GM23338 (cell line): ENCODE results near the gene EEF2K. TPM values are rescaled to one million over a fixed set of nuclear protein-coding genes. Genes with fewer than 3 reads are reported as not detected.

ENCODE experiments used
- ATAC-seq: fragments of 200-7000 bp; cut with Tn5 transposase; 3 replicates; pipeline ENCODE4 v1.9.1; 2020
- DNase-seq: peaks from one replicate; pipeline ENCODE4 v3.0.0-alpha.2; 2015; ENCODE audit warnings: low spot score
- H2AFZ ChIP-seq: fragments of 200-600 bp; sonication (generic); 2 replicates; pipeline ENCODE4 v1.8.0; 2016; ENCODE audit warnings: antibody characterized with exemption, mild to moderate bottlenecking, moderate library complexity
- H3F3A ChIP-seq: fragments of 200-600 bp; sonication (generic); replicated peaks from 2 replicates; pipeline ENCODE4 v1.8.0; 2017; ENCODE audit warnings: antibody characterized with exemption, mixed run types, low read depth
- H3K27ac ChIP-seq: fragments of 200-600 bp; sonication (generic); 2 replicates; pipeline ENCODE4 v1.6.1; 2016; ENCODE audit warnings: low read depth
- H3K27me3 ChIP-seq: fragments of 200-600 bp; sonication (generic); 2 replicates; pipeline ENCODE4 v1.8.0; 2016; ENCODE audit warnings: mild to moderate bottlenecking, mixed run types, moderate library complexity; ENCODE audit not compliant: insufficient read depth
- H3K36me3 ChIP-seq: fragments of 200-600 bp; sonication (generic); 2 replicates; pipeline ENCODE4 v1.8.0; 2016; ENCODE audit warnings: mild to moderate bottlenecking; ENCODE audit not compliant: insufficient read depth
- H3K4me1 ChIP-seq: fragments of 200-600 bp; sonication (generic); 2 replicates; pipeline ENCODE4 v1.8.0; 2016; ENCODE audit warnings: mild to moderate bottlenecking, moderate library complexity; ENCODE audit not compliant: insufficient read depth
- H3K4me2 ChIP-seq: fragments of 200-600 bp; sonication (generic); 2 replicates; pipeline ENCODE4 v1.7.1; 2017; ENCODE audit warnings: mixed run types
- H3K4me3 ChIP-seq: fragments of 200-600 bp; sonication (generic); 2 replicates; pipeline ENCODE4 v1.6.1; 2016; ENCODE audit warnings: mixed run types
- H3K79me2 ChIP-seq: fragments of 200-600 bp; sonication (generic); replicated peaks from 2 replicates; pipeline ENCODE4 v1.8.0; 2017; ENCODE audit warnings: mild to moderate bottlenecking; ENCODE audit not compliant: insufficient read depth
- H3K9me2 ChIP-seq: fragments of 200-600 bp; sonication (generic); 2 replicates; pipeline ENCODE4 v1.8.0; 2017; ENCODE audit not compliant: insufficient read depth
- H4K20me1 ChIP-seq: fragments of 200-600 bp; sonication (generic); replicated peaks from 2 replicates; pipeline ENCODE4 v1.8.0; 2017; ENCODE audit warnings: mild to moderate bottlenecking; ENCODE audit not compliant: insufficient read depth
- H3K27ac Mint-ChIP-seq: 2 replicates; pipeline ENCODE4 v1.8.0; 2020; ENCODE audit warnings: inconsistent platforms, mild to moderate bottlenecking, moderate library complexity, mixed read lengths
- H3K27me3 Mint-ChIP-seq: 3 replicates; pipeline ENCODE4 v1.8.0; 2022; ENCODE audit warnings: low read depth, mild to moderate bottlenecking, moderate library complexity, mixed read lengths, inconsistent platforms; ENCODE audit not compliant: insufficient read depth, poor library complexity
- H3K36me3 Mint-ChIP-seq: 3 replicates; pipeline ENCODE4 v1.8.0; 2021; ENCODE audit warnings: low read depth, mild to moderate bottlenecking, inconsistent platforms, moderate library complexity, mixed read lengths
- H3K4me1 Mint-ChIP-seq: 3 replicates; pipeline ENCODE4 v1.8.0; 2020; ENCODE audit warnings: mild to moderate bottlenecking, inconsistent platforms, mixed read lengths
- H3K4me3 Mint-ChIP-seq: 3 replicates; pipeline ENCODE4 v1.8.0; 2021; ENCODE audit warnings: moderate library complexity, mild to moderate bottlenecking, inconsistent platforms, mixed read lengths
- H3K9me3 Mint-ChIP-seq: 3 replicates; pipeline ENCODE4 v1.8.0; 2020; ENCODE audit warnings: moderate library complexity, mild to moderate bottlenecking, inconsistent platforms, mixed read lengths
- CREB1 ChIP-seq: fragments of 250-450 bp; sonication (Bioruptor Pico); IDR thresholded peaks from 2 replicates; pipeline ENCODE4 v1.5.0; 2020; ENCODE audit warnings: low read depth, mild to moderate bottlenecking, moderate library complexity
- EZH2 ChIP-seq: fragments of 200-600 bp; sonication (generic); IDR thresholded peaks from one replicate; pipeline ENCODE4 v1.8.0; 2017; ENCODE audit warnings: antibody characterized with exemption, mild to moderate bottlenecking, low read depth; ENCODE audit not compliant: unreplicated experiment
- EZH2phosphoT487 ChIP-seq: fragments of 200-600 bp; sonication (generic); IDR thresholded peaks from one replicate; pipeline ENCODE4 v1.8.1; 2018; ENCODE audit warnings: antibody characterized with exemption; ENCODE audit not compliant: unreplicated experiment
- NANOG ChIP-seq: IDR thresholded peaks from 2 replicates; pipeline ENCODE4 v1.6.1; 2016; ENCODE audit warnings: antibody characterized with exemption, borderline replicate concordance
- POLR2AphosphoS5 ChIP-seq: IDR thresholded peaks from 2 replicates; pipeline ENCODE4 v1.6.1; 2016; ENCODE audit warnings: antibody characterized with exemption, low read depth
- STAT1 ChIP-seq: IDR thresholded peaks from one replicate; pipeline ENCODE4 v1.6.1; 2016; ENCODE audit warnings: antibody characterized with exemption; ENCODE audit not compliant: unreplicated experiment
- ZNF114 ChIP-seq: fragments of 250-450 bp; sonication (Bioruptor Pico); IDR thresholded peaks from 2 replicates; pipeline ENCODE4 v1.5.0; 2020; ENCODE audit warnings: mild to moderate bottlenecking, moderate library complexity
- ZNF331 ChIP-seq: fragments of 250-450 bp; sonication (Bioruptor Pico); IDR thresholded peaks from 2 replicates; pipeline ENCODE4 v1.5.0; 2020; ENCODE audit warnings: low read depth, mild to moderate bottlenecking, moderate library complexity
- polyA plus RNA-seq: library from polyadenylated mRNA; unstranded; fragments of >200 nt; fragmentation: Nextera tagmentation; extraction: Ambion mirVana; gene quantifications from 2 replicates; pipeline ENCODE4 v1.2.1, GENCODE V29; 2016
- total RNA-seq: library from RNA; depleted of rRNA; stranded (reverse); fragments of >200 nt; shearing (Covaris generic); gene quantifications from 2 replicates; pipeline ENCODE4 v1.2.3, GENCODE V29; 2014
- TF ChIP-seq, protein P1 (sequence below): fragments of 250-450 bp; sonication (Bioruptor Pico); IDR thresholded peaks from 2 replicates; pipeline ENCODE4 v1.5.0; 2020; ENCODE audit warnings: mild to moderate bottlenecking, moderate library complexity
- TF ChIP-seq, protein P2 (sequence below): IDR thresholded peaks from one replicate; pipeline ENCODE4 v1.6.1; 2018; ENCODE audit warnings: antibody characterized with exemption; ENCODE audit not compliant: unreplicated experiment
- TF ChIP-seq, protein P3 (sequence below), 2 experiments: fragments of 200-600 bp in 1 of 2; sonication (generic) in 1 of 2; conservative IDR thresholded peaks; 2 replicates each; pipeline versions ENCODE4 v1.5.1 to v1.6.1; 2016 to 2017; ENCODE audit warnings: antibody characterized with exemption in 2 of 2, low read depth in 2 of 2, mild to moderate bottlenecking in 2 of 2, moderate library complexity in 1 of 2

EEF2K gene
- total and polyA plus RNA-seq, 2 experiments from 2014 or later = 5.4 to 23.9 TPM

DNA sequence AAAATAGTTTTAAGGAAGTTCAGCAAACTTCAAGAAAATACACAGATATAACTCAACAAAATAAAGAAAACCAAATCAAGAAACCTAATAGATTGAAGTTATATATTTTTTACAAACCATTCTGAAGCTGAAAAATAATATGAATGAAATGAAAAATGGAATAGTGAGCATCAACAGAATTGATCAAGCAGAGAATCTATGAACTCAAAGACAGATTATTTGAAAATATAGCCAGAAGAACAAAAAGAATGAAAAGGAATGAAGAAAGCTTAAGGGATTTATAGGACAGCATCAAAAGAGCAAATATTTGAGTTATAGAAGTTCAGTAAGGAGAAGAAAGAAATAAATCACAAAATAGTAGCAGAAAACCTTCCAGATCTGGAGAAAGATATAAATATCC is 130.5 kb downstream of the EEF2K start (continued):
- TF ChIP-seq, protein P1, sequence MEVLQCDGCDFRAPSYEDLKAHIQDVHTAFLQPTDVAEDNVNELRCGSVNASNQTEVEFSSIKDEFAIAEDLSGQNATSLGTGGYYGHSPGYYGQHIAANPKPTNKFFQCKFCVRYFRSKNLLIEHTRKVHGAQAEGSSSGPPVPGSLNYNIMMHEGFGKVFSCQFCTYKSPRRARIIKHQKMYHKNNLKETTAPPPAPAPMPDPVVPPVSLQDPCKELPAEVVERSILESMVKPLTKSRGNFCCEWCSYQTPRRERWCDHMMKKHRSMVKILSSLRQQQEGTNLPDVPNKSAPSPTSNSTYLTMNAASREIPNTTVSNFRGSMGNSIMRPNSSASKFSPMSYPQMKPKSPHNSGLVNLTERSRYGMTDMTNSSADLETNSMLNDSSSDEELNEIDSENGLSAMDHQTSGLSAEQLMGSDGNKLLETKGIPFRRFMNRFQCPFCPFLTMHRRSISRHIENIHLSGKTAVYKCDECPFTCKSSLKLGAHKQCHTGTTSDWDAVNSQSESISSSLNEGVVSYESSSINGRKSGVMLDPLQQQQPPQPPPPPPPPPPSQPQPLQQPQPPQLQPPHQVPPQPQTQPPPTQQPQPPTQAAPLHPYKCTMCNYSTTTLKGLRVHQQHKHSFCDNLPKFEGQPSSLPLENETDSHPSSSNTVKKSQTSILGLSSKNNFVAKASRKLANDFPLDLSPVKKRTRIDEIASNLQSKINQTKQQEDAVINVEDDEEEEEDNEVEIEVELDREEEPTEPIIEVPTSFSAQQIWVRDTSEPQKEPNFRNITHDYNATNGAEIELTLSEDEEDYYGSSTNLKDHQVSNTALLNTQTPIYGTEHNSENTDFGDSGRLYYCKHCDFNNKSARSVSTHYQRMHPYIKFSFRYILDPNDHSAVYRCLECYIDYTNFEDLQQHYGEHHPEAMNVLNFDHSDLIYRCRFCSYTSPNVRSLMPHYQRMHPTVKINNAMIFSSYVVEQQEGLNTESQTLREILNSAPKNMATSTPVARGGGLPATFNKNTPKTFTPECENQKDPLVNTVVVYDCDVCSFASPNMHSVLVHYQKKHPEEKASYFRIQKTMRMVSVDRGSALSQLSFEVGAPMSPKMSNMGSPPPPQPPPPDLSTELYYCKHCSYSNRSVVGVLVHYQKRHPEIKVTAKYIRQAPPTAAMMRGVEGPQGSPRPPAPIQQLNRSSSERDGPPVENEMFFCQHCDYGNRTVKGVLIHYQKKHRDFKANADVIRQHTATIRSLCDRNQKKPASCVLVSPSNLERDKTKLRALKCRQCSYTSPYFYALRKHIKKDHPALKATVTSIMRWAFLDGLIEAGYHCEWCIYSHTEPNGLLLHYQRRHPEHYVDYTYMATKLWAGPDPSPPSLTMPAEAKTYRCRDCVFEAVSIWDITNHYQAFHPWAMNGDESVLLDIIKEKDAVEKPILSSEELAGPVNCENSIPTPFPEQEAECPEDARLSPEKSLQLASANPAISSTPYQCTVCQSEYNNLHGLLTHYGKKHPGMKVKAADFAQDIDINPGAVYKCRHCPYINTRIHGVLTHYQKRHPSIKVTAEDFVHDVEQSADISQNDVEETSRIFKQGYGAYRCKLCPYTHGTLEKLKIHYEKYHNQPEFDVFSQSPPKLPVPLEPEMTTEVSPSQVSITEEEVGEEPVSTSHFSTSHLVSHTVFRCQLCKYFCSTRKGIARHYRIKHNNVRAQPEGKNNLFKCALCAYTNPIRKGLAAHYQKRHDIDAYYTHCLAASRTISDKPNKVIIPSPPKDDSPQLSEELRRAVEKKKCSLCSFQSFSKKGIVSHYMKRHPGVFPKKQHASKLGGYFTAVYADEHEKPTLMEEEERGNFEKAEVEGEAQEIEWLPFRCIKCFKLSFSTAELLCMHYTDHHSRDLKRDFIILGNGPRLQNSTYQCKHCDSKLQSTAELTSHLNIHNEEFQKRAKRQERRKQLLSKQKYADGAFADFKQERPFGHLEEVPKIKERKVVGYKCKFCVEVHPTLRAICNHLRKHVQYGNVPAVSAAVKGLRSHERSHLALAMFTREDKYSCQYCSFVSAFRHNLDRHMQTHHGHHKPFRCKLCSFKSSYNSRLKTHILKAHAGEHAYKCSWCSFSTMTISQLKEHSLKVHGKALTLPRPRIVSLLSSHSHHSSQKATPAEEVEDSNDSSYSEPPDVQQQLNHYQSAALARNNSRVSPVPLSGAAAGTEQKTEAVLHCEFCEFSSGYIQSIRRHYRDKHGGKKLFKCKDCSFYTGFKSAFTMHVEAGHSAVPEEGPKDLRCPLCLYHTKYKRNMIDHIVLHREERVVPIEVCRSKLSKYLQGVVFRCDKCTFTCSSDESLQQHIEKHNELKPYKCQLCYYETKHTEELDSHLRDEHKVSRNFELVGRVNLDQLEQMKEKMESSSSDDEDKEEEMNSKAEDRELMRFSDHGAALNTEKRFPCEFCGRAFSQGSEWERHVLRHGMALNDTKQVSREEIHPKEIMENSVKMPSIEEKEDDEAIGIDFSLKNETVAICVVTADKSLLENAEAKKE (CRISPR knock-in tag) = no peak
- no peak for TF ChIP-seq ZNF114 (CRISPR knock-in tag)

DNA sequence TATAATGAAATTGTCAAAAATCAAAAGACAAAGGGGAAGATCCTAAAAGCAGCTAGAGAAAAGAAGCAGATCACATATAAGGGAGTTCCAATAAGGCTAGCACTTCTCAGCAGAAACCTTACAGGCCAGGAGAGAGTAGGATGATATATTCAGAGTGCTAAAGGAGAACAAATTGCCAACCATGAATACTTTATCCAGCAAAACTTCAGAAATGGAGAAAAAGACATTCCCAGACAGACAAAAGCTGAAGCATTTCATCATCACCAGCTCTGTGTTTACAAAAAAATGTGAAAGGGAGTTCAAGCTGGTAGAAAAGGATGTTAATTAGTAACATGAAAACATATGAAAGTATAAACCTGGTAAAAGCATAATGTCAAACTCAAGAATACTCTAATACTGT is 131.0 kb downstream of the EEF2K start:
- no peaks in the 10 kb centered on the region for H3K27me3 ChIP-seq
- no peak overlapping the region for H2AFZ ChIP-seq
- Mint-ChIP-seq H3K36me3 (peaks cover 75% of the 10 kb centered on the region), H3K27ac (no peak overlapping the region), H3K9me3 (peaks cover 50% of the 10 kb centered on the region), H3K4me1 (no peaks in the 10 kb centered on the region), H3K27me3 (peaks cover 3% of the 10 kb centered on the region), H3K4me3 (no peak overlapping the region)
- ATAC-seq = no peak
- no peak for DNase-seq
- peaks cover 23% of the 10 kb centered on the region for H3K36me3 ChIP-seq
- H4K20me1 ChIP-seq = 0 out of 2 replicates have a peak, but pooled peaks cover 7% of the 10 kb centered on the region
- H3K4me1 ChIP-seq = no peaks in the 10 kb centered on the region
- no peaks in the 10 kb centered on the region for H3K9me2 ChIP-seq
- no peak overlapping the region for H3K4me3 ChIP-seq
- H3F3A ChIP-seq = peaks cover 17% of the 10 kb centered on the region; the same call in 1 of the 2 replicates
- H3K27ac ChIP-seq = no peak overlapping the region
- no peaks in the 10 kb centered on the region for H3K79me2 ChIP-seq
- H3K4me2 ChIP-seq = no peak overlapping the region
- TF ChIP-seq, protein P2, sequence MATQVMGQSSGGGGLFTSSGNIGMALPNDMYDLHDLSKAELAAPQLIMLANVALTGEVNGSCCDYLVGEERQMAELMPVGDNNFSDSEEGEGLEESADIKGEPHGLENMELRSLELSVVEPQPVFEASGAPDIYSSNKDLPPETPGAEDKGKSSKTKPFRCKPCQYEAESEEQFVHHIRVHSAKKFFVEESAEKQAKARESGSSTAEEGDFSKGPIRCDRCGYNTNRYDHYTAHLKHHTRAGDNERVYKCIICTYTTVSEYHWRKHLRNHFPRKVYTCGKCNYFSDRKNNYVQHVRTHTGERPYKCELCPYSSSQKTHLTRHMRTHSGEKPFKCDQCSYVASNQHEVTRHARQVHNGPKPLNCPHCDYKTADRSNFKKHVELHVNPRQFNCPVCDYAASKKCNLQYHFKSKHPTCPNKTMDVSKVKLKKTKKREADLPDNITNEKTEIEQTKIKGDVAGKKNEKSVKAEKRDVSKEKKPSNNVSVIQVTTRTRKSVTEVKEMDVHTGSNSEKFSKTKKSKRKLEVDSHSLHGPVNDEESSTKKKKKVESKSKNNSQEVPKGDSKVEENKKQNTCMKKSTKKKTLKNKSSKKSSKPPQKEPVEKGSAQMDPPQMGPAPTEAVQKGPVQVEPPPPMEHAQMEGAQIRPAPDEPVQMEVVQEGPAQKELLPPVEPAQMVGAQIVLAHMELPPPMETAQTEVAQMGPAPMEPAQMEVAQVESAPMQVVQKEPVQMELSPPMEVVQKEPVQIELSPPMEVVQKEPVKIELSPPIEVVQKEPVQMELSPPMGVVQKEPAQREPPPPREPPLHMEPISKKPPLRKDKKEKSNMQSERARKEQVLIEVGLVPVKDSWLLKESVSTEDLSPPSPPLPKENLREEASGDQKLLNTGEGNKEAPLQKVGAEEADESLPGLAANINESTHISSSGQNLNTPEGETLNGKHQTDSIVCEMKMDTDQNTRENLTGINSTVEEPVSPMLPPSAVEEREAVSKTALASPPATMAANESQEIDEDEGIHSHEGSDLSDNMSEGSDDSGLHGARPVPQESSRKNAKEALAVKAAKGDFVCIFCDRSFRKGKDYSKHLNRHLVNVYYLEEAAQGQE = no peak
- TF ChIP-seq EZH2 (no peak), ZNF114 (CRISPR knock-in tag) (no peak), NANOG (no peak), POLR2AphosphoS5 (no peak), CREB1 (CRISPR knock-in tag) (no peak), STAT1 (no peak), ZNF331 (CRISPR knock-in tag) (no peak), EZH2phosphoT487 (no peak)
- TF ChIP-seq, protein P3, sequence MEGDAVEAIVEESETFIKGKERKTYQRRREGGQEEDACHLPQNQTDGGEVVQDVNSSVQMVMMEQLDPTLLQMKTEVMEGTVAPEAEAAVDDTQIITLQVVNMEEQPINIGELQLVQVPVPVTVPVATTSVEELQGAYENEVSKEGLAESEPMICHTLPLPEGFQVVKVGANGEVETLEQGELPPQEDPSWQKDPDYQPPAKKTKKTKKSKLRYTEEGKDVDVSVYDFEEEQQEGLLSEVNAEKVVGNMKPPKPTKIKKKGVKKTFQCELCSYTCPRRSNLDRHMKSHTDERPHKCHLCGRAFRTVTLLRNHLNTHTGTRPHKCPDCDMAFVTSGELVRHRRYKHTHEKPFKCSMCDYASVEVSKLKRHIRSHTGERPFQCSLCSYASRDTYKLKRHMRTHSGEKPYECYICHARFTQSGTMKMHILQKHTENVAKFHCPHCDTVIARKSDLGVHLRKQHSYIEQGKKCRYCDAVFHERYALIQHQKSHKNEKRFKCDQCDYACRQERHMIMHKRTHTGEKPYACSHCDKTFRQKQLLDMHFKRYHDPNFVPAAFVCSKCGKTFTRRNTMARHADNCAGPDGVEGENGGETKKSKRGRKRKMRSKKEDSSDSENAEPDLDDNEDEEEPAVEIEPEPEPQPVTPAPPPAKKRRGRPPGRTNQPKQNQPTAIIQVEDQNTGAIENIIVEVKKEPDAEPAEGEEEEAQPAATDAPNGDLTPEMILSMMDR (conservative IDR thresholded peaks at IDR 0.05; ENCODE audit: low read depth in 2 of 2) = no peak
